Endothelial cell (in vitro differentiated cells): ENCODE results near the gene TRUB2. TPM values are rescaled to one million over a fixed set of nuclear protein-coding genes. Genes with fewer than 3 reads are reported as not detected.

Experiments used
- DNase-seq: peaks from one replicate; pipeline ENCODE4 v3.0.0; 2021; ENCODE audit warnings: low spot score
- H3K27ac Mint-ChIP-seq: one replicate; pipeline ENCODE4 v1.8.0; 2021; ENCODE audit warnings: mixed read lengths, inconsistent platforms; ENCODE audit not compliant: unreplicated experiment
- H3K27me3 Mint-ChIP-seq: one replicate; pipeline ENCODE4 v1.8.0; 2021; ENCODE audit warnings: mild to moderate bottlenecking, moderate library complexity, mixed read lengths, inconsistent platforms; ENCODE audit not compliant: unreplicated experiment
- H3K36me3 Mint-ChIP-seq: one replicate; pipeline ENCODE4 v1.8.0; 2021; ENCODE audit warnings: mild to moderate bottlenecking, low read depth, mixed read lengths, inconsistent platforms; ENCODE audit not compliant: unreplicated experiment
- H3K4me1 Mint-ChIP-seq: one replicate; pipeline ENCODE4 v1.8.0; 2021; ENCODE audit warnings: mild to moderate bottlenecking, mixed read lengths, inconsistent platforms; ENCODE audit not compliant: unreplicated experiment
- H3K4me3 Mint-ChIP-seq: one replicate; pipeline ENCODE4 v1.8.0; 2021; ENCODE audit warnings: mild to moderate bottlenecking, mixed read lengths, inconsistent platforms; ENCODE audit not compliant: unreplicated experiment
- H3K9me3 Mint-ChIP-seq: one replicate; pipeline ENCODE4 v1.8.0; 2021; ENCODE audit warnings: mixed read lengths, inconsistent platforms; ENCODE audit not compliant: unreplicated experiment
- total RNA-seq: library from RNA; stranded (reverse); fragmentation: NEBNext Ultra II Directional; extraction: Animal tissue kit (Norgen Biotek cat#: 25700); gene quantifications from one replicate; pipeline ENCODE4 v1.2.1, GENCODE V29; 2021; ENCODE audit not compliant: unreplicated experiment
- TF ChIP-seq, protein P1 (sequence below): fragments of 200-600 bp; sonication (generic); IDR thresholded peaks from one replicate; pipeline ENCODE4 v1.5.0; 2021; ENCODE audit warnings: antibody characterized with exemption; ENCODE audit not compliant: unreplicated experiment

The TRUB2 gene
- total RNA-seq, 1 donor from 2014 or later = 25.8 TPM

DNA sequence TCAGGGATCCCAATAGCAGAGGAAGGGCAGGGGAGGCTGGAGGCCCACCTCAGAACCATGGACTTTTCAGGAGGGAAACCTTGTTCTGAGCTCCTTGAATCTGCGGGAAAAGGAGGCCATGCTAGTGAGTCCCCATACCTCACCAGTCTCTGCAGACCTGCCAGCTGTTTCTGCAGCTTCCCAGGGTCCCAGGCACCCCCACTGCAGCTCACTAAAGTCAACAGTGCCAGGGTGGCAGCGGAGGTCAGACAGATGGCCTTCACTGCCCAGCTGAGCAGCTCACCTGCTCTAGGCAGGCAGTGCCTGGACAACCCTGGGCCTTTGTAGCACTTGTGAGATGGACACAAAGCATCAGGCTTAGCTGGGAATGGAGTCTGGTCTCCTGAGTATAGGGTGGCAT is 13.7 kb upstream of the TRUB2 start:
- Mint-ChIP-seq H3K27me3 (peaks cover 9% of the 10 kb centered on the region), H3K4me1 (no peaks in the 10 kb centered on the region), H3K4me3 (no peak overlapping the region), H3K36me3 (peaks cover 9% of the 10 kb centered on the region), H3K9me3 (no peaks in the 10 kb centered on the region), H3K27ac (no peak overlapping the region)
- TF ChIP-seq, protein P1, sequence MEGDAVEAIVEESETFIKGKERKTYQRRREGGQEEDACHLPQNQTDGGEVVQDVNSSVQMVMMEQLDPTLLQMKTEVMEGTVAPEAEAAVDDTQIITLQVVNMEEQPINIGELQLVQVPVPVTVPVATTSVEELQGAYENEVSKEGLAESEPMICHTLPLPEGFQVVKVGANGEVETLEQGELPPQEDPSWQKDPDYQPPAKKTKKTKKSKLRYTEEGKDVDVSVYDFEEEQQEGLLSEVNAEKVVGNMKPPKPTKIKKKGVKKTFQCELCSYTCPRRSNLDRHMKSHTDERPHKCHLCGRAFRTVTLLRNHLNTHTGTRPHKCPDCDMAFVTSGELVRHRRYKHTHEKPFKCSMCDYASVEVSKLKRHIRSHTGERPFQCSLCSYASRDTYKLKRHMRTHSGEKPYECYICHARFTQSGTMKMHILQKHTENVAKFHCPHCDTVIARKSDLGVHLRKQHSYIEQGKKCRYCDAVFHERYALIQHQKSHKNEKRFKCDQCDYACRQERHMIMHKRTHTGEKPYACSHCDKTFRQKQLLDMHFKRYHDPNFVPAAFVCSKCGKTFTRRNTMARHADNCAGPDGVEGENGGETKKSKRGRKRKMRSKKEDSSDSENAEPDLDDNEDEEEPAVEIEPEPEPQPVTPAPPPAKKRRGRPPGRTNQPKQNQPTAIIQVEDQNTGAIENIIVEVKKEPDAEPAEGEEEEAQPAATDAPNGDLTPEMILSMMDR = no peak
- DNase-seq = no peak

GRCh38 chr9:128335161-128335560 is 12.9 kb upstream of the TRUB2 start:
- Mint-ChIP-seq H3K36me3 (peaks cover 9% of the 10 kb centered on the region), H3K27me3 (peaks cover 9% of the 10 kb centered on the region)

DNA sequence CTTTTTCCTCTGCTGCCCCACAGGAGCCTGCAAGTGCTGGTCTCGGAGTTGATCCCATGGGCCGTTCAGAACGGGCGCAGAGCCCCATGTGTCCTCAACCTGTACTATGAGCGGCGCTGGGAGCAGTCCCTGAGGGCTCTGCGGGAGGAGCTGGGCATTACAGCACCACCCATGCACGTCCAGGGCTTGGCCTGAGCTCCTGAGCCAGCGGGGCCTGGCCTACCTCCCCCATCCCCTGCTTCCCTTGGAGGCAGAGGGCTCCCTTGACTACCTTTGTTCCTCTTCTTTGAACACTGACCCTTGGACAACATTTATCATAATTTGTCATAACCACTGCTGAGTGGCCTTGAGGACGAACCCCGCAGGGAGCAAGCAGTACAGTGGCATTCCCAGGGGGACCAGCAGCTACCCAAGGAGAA is 11.2 kb upstream of the TRUB2 start:
- Mint-ChIP-seq H3K4me3 (no peak overlapping the region), H3K36me3 (peaks cover 13% of the 10 kb centered on the region), H3K27me3 (peaks cover 5% of the 10 kb centered on the region), H3K4me1 (no peaks in the 10 kb centered on the region), H3K27ac (no peak overlapping the region), H3K9me3 (no peaks in the 10 kb centered on the region)
- no peak for DNase-seq
- TF ChIP-seq, protein P1 = no peak

More at GRCh38 chr9:128335161-128335560, 12.9 kb upstream of the TRUB2 start:
- TF ChIP-seq, protein P1 = no peak
- no peaks in the 10 kb centered on the region for H3K4me1 Mint-ChIP-seq
- no peaks in the 10 kb centered on the region for H3K9me3 Mint-ChIP-seq
- H3K27ac Mint-ChIP-seq = no peak overlapping the region
- no peak overlapping the region for H3K4me3 Mint-ChIP-seq
- DNase-seq = no peak

DNA sequence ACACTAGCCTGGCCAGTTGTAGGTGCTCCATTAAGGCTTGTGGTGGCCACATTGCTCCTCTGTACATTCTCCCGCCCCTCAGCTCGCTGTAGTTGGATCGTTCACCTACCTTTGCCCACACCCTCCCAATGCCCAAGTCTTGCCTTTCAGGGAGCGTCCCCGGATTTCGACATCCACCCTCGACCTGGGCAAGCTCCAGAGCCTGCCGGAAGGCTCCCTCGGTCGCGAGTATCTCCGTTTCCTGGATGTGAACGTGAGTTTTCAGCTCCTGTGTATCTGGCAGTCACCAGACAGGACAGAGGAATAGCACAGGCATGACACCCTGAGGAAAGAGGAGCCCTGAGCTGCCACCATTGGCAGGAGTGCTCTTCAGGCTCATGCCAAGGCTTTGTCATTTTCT is 3.4 kb upstream of the TRUB2 start:
- TF ChIP-seq, protein P1 = no peak
- peaks cover 3% of the 10 kb centered on the region for H3K27me3 Mint-ChIP-seq
- DNase-seq = no peak
- H3K27ac Mint-ChIP-seq = no peak overlapping the region
- H3K4me1 Mint-ChIP-seq = peaks cover 6% of the 10 kb centered on the region
- no peaks in the 10 kb centered on the region for H3K9me3 Mint-ChIP-seq
- peaks cover 21% of the 10 kb centered on the region for H3K36me3 Mint-ChIP-seq
- peak overlapping the region; percentile 44 for H3K4me3 Mint-ChIP-seq

GRCh38 chr9:128324401-128324800 is 2.2 kb upstream of the TRUB2 start:
- Mint-ChIP-seq H3K9me3 (no peaks in the 10 kb centered on the region), H3K36me3 (peaks cover 21% of the 10 kb centered on the region), H3K4me3 (no peak overlapping the region), H3K4me1 (peaks cover 6% of the 10 kb centered on the region), H3K27ac (no peak overlapping the region), H3K27me3 (peaks cover 3% of the 10 kb centered on the region)
- no peak for DNase-seq
- TF ChIP-seq, protein P1 = no peak
